Hepatocyte (in vitro differentiated cells): ENCODE measurements around the gene HTR4.

ENCODE experiments used
- EZH2 ChIP-seq: fragments of 200-600 bp; sonication (generic); IDR thresholded peaks from 2 replicates; pipeline ENCODE4 v1.6.1; 2016; ENCODE audit warnings: antibody characterized with exemption, mild to moderate bottlenecking, borderline replicate concordance
- EZH2phosphoT487 ChIP-seq: fragments of 200-600 bp; sonication (generic); IDR thresholded peaks from one replicate; pipeline ENCODE4 v1.6.1; 2018; ENCODE audit warnings: antibody characterized with exemption, mild to moderate bottlenecking, low read depth, moderate library complexity; ENCODE audit not compliant: unreplicated experiment, severe bottlenecking
- TF ChIP-seq, protein P1 (sequence below): fragments of 200-600 bp; sonication (generic); IDR thresholded peaks from 2 replicates; pipeline ENCODE4 v1.5.1; 2016; ENCODE audit warnings: antibody characterized with exemption, mild to moderate bottlenecking; ENCODE audit not compliant: poor library complexity

DNA sequence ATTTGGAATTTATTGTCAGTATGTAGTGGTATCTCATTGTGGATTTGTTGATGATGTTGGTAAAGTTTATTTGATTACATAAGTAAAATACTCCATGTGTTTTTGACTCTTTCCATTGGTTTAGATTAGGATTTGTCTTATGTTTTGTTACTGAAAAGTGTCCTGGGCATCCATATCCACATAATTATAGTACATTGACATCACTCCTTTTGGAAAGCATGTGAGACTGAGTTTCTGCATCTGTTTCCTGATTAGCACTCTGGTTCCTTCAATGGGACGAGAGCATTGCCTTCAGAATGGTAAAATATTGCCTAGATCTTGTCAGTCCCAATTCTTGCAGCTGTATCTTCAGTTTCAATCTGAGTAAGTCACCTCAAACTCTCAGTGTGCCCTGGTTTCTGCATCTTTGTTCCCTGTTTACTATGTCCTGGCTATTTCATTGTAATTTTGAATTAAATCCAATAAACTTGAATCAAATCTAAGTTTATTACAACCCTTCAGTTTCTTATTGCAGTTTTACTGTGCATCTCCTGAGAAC, 142.4 kb downstream of the HTR4 start:
- TF ChIP-seq, protein P1, sequence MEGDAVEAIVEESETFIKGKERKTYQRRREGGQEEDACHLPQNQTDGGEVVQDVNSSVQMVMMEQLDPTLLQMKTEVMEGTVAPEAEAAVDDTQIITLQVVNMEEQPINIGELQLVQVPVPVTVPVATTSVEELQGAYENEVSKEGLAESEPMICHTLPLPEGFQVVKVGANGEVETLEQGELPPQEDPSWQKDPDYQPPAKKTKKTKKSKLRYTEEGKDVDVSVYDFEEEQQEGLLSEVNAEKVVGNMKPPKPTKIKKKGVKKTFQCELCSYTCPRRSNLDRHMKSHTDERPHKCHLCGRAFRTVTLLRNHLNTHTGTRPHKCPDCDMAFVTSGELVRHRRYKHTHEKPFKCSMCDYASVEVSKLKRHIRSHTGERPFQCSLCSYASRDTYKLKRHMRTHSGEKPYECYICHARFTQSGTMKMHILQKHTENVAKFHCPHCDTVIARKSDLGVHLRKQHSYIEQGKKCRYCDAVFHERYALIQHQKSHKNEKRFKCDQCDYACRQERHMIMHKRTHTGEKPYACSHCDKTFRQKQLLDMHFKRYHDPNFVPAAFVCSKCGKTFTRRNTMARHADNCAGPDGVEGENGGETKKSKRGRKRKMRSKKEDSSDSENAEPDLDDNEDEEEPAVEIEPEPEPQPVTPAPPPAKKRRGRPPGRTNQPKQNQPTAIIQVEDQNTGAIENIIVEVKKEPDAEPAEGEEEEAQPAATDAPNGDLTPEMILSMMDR = no peak
- TF ChIP-seq EZH2 (no peak), EZH2phosphoT487 (no peak)
